WERI-Rb-1 (cell line): ENCODE measurements around the gene PTRH1.

ENCODE experiments used
- DNase-seq: peaks from one replicate; pipeline ENCODE4 v3.0.0-alpha.2; 2020
- H3K27ac ChIP-seq: fragments of 250-450 bp; sonication (Bioruptor Pico); 2 replicates; pipeline ENCODE4 v1.5.1; 2020; ENCODE audit warnings: mild to moderate bottlenecking, moderate library complexity
- H3K27me3 ChIP-seq: fragments of 250-450 bp; sonication (Bioruptor Pico); 2 replicates; pipeline ENCODE4 v1.5.1; 2021; ENCODE audit warnings: mild to moderate bottlenecking, low read depth, moderate library complexity; ENCODE audit not compliant: insufficient read depth, severe bottlenecking
- H3K36me3 ChIP-seq: fragments of 250-450 bp; sonication (Bioruptor Pico); 2 replicates; pipeline ENCODE4 v1.5.1; 2020; ENCODE audit warnings: mild to moderate bottlenecking, moderate library complexity
- H3K4me3 ChIP-seq: 2 replicates; pipeline ENCODE4 v1.5.1; 2011; ENCODE audit warnings: low read depth, mild to moderate bottlenecking, control low read depth, low read length
- H3K9me3 ChIP-seq: fragments of 250-450 bp; sonication (Bioruptor Pico); 2 replicates; pipeline ENCODE4 v1.5.1; 2021; ENCODE audit warnings: mild to moderate bottlenecking, moderate library complexity; ENCODE audit not compliant: severe bottlenecking
- TF ChIP-seq, protein P1 (sequence below): IDR thresholded peaks from 2 replicates; pipeline ENCODE4 v1.5.1; 2011; ENCODE audit warnings: low read depth, mild to moderate bottlenecking, control low read depth, inconsistent platforms, low read length

The PTRH1 gene

DNA sequence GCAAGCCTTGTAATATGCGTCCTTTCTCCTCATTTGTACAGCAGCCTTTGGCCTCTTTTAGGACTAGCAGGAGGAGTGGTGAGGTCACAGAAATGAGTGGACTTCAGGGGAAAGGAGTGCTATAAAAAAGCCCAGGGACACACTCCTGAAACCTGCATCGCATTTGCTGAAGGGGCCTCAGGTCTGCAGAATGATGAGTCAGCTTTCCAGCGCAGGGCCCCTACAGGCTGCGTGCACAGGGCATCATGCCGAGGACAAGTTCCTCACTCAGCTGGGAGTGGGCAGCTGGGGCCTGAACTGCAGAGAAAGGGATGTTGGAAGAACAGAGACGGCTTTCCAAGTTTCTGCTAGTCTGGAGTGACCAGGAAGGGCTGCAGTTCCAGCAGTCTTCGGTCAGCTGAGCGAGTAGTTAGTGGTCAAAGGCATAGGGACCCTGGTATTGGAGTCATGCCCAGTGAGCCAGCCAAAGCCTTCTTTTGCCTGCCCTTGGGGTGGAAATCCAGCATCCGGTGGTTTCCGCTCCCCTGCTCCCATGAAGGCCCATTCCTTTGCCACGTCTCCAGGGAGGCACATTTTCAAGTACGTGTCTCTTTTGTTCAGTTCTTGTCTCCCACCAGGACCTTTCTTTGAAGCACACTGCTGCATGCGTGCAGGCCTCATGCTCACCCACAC is 26.0 kb downstream of the PTRH1 start:
- DNase-seq, result no peak
- no peaks in the 10 kb centered on the region for H3K9me3 ChIP-seq
- H3K27me3 ChIP-seq, result no peaks in the 10 kb centered on the region
- no peak overlapping the region for H3K27ac ChIP-seq
- TF ChIP-seq, protein P1, sequence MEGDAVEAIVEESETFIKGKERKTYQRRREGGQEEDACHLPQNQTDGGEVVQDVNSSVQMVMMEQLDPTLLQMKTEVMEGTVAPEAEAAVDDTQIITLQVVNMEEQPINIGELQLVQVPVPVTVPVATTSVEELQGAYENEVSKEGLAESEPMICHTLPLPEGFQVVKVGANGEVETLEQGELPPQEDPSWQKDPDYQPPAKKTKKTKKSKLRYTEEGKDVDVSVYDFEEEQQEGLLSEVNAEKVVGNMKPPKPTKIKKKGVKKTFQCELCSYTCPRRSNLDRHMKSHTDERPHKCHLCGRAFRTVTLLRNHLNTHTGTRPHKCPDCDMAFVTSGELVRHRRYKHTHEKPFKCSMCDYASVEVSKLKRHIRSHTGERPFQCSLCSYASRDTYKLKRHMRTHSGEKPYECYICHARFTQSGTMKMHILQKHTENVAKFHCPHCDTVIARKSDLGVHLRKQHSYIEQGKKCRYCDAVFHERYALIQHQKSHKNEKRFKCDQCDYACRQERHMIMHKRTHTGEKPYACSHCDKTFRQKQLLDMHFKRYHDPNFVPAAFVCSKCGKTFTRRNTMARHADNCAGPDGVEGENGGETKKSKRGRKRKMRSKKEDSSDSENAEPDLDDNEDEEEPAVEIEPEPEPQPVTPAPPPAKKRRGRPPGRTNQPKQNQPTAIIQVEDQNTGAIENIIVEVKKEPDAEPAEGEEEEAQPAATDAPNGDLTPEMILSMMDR, result no peak
- H3K4me3 ChIP-seq, result no peak overlapping the region
- H3K36me3 ChIP-seq, result peaks cover 58% of the 10 kb centered on the region

DNA sequence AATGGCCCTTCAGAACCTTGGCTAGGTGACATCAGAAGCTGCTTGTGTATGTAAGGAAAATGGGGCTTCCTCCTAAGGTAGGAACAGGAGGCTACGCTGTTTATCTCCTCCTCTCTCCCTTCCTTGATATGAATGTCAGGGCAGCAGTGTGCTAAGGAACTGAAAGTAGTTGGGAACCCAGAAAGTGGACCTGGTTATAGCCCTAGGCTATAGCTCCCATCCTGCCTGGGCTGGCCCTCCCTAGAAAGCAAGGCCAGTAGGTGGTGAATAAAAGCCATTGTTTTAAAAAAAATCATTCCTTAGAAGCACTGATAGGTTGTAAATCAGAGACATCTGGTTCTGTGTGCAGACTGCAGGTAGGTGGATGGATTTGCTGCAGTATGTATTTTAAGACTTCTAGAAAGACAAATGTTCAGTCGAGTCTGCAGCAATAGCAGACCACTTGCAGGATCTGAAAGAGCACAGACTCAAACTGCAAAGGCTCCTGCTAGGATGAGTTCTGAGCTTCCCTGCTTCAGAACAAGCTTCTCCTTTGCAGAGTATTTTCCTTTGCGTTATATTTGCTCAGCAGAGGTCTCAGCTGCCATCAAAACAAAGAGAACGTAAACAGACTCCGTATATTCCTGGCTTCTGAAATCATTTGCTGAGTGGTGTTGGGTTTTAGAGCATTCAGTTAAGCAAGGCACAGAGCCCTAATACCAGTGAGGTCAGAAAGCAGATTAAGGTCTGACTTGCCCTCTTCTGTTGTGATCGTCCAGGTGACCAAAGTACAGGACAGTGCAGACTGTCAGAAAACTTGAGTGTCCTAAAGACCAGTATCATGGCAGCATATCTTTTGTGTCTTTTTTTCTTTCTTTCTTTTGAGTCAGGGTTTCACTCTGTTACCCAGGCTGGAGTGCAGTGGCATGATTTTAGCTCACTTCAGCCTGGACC is 28.7 kb downstream of the PTRH1 start:
- H3K36me3 ChIP-seq, result peaks cover 85% of the 10 kb centered on the region
- H3K4me3 ChIP-seq, result no peak overlapping the region
- H3K27ac ChIP-seq, result no peak overlapping the region
- no peaks in the 10 kb centered on the region for H3K27me3 ChIP-seq
- DNase-seq, result no peak
- TF ChIP-seq, protein P1, result no peak
- no peaks in the 10 kb centered on the region for H3K9me3 ChIP-seq

DNA sequence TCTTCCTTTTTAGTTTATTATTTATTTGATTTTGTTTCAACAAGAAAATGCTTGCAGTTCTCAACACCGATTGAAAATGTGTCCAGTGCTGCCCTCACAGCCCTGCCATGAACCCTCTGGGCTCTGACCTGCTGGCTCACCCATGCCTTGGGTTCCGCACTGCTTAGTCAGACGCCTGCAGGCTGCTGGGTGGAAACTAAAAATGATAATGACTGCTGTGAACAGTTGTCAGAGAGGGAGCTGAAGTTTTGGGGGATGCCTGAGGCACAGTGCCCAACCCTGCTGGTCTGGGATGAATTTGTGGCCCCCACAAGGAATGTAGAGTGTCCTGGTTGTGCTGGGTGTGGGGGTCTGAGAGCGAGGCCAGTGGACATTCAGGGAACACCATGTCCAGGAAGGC is 30.9 kb downstream of the PTRH1 start:
- no peak overlapping the region for H3K4me3 ChIP-seq
- H3K27ac ChIP-seq, result no peak overlapping the region
- TF ChIP-seq, protein P1, result no peak
- H3K27me3 ChIP-seq, result no peaks in the 10 kb centered on the region
- H3K9me3 ChIP-seq, result no peaks in the 10 kb centered on the region
- peaks cover 91% of the 10 kb centered on the region for H3K36me3 ChIP-seq
- DNase-seq, result no peak

DNA sequence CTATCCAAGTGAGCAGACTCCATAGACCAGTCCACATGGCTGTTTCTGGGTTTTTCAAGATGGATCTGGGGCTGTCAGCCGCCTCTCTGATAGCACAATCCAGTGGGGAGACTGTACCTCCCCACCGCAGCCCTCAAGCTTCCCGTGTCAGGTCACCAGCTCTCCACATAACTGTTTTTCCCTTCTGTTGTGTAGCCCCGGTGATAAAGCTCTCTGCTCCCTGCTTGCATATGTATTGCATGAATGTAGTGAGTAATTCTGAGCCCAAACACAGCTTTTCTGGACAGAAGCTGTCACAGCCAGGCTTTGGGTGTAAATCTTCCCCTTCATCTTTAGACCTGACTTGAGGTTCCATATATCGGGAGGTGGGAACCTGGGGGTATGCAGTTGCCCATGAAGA is 31.7 kb downstream of the PTRH1 start:
- peaks cover 90% of the 10 kb centered on the region for H3K36me3 ChIP-seq
- no peak overlapping the region for H3K27ac ChIP-seq
- no peaks in the 10 kb centered on the region for H3K27me3 ChIP-seq
- no peak for DNase-seq
- no peak overlapping the region for H3K4me3 ChIP-seq
- TF ChIP-seq, protein P1, result no peak
- H3K9me3 ChIP-seq, result no peaks in the 10 kb centered on the region

DNA sequence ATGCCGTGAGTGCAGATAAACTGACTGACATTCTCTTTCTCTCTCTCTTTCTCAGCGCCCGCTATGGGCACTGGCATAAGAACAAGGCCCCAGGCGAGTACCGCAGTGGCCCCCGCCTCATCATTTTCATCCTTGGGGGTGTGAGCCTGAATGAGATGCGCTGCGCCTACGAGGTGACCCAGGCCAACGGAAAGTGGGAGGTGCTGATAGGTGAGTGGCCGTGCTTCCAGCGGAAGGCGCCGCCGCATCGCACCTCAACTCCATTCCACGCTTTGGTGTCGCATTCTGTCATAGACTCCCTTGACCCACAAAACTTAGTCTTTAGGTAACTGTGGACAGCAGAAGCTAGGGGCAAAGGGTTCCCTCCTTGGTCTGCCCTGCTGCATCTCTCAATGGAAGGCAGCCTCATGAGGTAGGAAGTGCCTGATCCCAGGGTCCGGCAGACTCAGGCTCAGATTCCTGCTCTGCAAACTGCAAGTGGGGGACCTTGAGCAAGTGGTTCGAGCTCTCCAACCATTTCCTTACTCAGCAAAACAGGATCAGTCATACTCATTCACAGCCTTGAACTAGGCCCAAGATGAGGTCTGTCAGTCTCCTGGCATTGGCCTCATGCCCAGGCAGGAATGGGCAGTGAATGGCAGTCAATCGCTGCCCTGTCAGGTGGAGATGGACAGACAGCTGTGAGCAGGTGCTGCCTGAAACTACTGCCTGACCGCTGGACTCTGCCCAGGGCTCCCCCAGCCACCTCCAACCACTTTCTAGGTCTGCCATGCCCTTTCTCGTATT is 32.9 kb downstream of the PTRH1 start:
- H3K4me3 ChIP-seq, result no peak overlapping the region
- DNase-seq, result no peak
- H3K27me3 ChIP-seq, result no peaks in the 10 kb centered on the region
- H3K9me3 ChIP-seq, result no peaks in the 10 kb centered on the region
- H3K27ac ChIP-seq, result no peak overlapping the region
- peaks cover 87% of the 10 kb centered on the region for H3K36me3 ChIP-seq
- TF ChIP-seq, protein P1, result no peak
